ENCODE data around the gene UBTD2. TPM values are rescaled to one million over a fixed set of nuclear protein-coding genes. Genes with fewer than 3 reads are reported as not detected.

UBTD2 gene
- total and polyA plus RNA-seq, 2 experiments from 2014 or later: 17.9 to 46.3 TPM

DNA sequence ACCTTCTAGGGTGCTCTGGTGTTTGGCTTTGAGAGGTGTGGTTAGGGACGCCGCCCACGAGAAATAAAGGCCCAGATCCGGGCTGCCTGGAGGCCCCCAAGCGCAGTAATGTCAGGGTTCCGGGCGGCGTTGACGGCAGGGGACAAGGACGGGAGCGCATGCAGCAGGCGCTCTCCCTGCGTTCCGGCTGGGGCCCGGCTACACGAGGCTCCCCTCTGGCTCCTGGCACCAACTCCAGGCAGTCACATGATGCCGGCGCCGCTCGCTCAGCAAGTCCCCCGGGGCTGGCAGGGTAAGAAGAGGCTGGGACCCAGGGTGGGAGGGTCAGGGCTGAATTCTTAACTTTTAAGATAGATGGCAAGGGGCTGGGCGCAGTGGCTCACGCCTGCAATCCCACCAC, 28.1 kb downstream of the UBTD2 start (continued):
- TF ChIP-seq, protein P1, sequence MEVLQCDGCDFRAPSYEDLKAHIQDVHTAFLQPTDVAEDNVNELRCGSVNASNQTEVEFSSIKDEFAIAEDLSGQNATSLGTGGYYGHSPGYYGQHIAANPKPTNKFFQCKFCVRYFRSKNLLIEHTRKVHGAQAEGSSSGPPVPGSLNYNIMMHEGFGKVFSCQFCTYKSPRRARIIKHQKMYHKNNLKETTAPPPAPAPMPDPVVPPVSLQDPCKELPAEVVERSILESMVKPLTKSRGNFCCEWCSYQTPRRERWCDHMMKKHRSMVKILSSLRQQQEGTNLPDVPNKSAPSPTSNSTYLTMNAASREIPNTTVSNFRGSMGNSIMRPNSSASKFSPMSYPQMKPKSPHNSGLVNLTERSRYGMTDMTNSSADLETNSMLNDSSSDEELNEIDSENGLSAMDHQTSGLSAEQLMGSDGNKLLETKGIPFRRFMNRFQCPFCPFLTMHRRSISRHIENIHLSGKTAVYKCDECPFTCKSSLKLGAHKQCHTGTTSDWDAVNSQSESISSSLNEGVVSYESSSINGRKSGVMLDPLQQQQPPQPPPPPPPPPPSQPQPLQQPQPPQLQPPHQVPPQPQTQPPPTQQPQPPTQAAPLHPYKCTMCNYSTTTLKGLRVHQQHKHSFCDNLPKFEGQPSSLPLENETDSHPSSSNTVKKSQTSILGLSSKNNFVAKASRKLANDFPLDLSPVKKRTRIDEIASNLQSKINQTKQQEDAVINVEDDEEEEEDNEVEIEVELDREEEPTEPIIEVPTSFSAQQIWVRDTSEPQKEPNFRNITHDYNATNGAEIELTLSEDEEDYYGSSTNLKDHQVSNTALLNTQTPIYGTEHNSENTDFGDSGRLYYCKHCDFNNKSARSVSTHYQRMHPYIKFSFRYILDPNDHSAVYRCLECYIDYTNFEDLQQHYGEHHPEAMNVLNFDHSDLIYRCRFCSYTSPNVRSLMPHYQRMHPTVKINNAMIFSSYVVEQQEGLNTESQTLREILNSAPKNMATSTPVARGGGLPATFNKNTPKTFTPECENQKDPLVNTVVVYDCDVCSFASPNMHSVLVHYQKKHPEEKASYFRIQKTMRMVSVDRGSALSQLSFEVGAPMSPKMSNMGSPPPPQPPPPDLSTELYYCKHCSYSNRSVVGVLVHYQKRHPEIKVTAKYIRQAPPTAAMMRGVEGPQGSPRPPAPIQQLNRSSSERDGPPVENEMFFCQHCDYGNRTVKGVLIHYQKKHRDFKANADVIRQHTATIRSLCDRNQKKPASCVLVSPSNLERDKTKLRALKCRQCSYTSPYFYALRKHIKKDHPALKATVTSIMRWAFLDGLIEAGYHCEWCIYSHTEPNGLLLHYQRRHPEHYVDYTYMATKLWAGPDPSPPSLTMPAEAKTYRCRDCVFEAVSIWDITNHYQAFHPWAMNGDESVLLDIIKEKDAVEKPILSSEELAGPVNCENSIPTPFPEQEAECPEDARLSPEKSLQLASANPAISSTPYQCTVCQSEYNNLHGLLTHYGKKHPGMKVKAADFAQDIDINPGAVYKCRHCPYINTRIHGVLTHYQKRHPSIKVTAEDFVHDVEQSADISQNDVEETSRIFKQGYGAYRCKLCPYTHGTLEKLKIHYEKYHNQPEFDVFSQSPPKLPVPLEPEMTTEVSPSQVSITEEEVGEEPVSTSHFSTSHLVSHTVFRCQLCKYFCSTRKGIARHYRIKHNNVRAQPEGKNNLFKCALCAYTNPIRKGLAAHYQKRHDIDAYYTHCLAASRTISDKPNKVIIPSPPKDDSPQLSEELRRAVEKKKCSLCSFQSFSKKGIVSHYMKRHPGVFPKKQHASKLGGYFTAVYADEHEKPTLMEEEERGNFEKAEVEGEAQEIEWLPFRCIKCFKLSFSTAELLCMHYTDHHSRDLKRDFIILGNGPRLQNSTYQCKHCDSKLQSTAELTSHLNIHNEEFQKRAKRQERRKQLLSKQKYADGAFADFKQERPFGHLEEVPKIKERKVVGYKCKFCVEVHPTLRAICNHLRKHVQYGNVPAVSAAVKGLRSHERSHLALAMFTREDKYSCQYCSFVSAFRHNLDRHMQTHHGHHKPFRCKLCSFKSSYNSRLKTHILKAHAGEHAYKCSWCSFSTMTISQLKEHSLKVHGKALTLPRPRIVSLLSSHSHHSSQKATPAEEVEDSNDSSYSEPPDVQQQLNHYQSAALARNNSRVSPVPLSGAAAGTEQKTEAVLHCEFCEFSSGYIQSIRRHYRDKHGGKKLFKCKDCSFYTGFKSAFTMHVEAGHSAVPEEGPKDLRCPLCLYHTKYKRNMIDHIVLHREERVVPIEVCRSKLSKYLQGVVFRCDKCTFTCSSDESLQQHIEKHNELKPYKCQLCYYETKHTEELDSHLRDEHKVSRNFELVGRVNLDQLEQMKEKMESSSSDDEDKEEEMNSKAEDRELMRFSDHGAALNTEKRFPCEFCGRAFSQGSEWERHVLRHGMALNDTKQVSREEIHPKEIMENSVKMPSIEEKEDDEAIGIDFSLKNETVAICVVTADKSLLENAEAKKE (CRISPR knock-in tag; IDR thresholded peaks at IDR 0.05): no peak
- TF ChIP-seq, protein P2, sequence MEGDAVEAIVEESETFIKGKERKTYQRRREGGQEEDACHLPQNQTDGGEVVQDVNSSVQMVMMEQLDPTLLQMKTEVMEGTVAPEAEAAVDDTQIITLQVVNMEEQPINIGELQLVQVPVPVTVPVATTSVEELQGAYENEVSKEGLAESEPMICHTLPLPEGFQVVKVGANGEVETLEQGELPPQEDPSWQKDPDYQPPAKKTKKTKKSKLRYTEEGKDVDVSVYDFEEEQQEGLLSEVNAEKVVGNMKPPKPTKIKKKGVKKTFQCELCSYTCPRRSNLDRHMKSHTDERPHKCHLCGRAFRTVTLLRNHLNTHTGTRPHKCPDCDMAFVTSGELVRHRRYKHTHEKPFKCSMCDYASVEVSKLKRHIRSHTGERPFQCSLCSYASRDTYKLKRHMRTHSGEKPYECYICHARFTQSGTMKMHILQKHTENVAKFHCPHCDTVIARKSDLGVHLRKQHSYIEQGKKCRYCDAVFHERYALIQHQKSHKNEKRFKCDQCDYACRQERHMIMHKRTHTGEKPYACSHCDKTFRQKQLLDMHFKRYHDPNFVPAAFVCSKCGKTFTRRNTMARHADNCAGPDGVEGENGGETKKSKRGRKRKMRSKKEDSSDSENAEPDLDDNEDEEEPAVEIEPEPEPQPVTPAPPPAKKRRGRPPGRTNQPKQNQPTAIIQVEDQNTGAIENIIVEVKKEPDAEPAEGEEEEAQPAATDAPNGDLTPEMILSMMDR (conservative IDR thresholded peaks at IDR 0.05; ENCODE audit: low read depth in 2 of 2): no peak
- no peak for TF ChIP-seq STAT1 (IDR thresholded peaks at IDR 0.05; ENCODE audit: unreplicated experiment)

DNA sequence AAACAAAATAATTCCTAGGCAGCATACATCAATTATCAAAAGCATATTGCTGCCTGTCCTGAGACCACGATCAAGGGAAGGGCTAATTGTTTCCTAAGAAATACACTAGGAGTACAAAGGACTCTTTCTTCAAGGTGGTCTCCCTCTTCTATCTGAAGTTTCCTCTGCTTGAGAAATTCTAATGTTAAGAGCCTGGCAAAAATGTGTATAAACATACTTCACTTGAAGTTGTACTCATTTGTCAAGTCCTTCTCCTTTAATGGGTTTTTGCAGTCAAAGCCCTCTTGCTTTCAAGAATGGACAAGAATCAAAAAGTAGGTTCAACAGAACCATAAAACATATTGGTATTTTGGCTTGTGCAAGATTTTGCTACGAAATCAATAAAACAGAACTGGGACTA, 31.1 kb downstream of the UBTD2 start:
- Histone ChIP-seq H4K20me1 (replicated peaks; ENCODE audit: insufficient read depth) (peaks cover 58% of the 10 kb centered on the region), H3K4me1 (ENCODE audit: insufficient read depth) (no peaks in the 10 kb centered on the region), H3F3A (replicated peaks; ENCODE audit: low read depth) (0 out of 2 replicates have a peak, but pooled peaks cover 3% of the 10 kb centered on the region), H3K36me3 (ENCODE audit: insufficient read depth) (no peaks in the 10 kb centered on the region), H3K4me2 (no peak overlapping the region), H3K9me2 (ENCODE audit: insufficient read depth) (no peaks in the 10 kb centered on the region), H3K27ac (ENCODE audit: low read depth) (no peak overlapping the region), H3K4me3 (no peak overlapping the region), H2AFZ (no peak overlapping the region), H3K79me2 (replicated peaks; ENCODE audit: insufficient read depth) (peaks cover 96% of the 10 kb centered on the region), H3K27me3 (ENCODE audit: insufficient read depth) (no peaks in the 10 kb centered on the region)
- Mint-ChIP-seq H3K4me1 (peaks cover 2% of the 10 kb centered on the region; the same call in 2 of the 3 replicates), H3K27ac (no peak overlapping the region), H3K36me3 (ENCODE audit: low read depth) (peaks cover 50% of the 10 kb centered on the region), H3K27me3 (ENCODE audit: insufficient read depth, low read depth, poor library complexity) (peaks cover 6% of the 10 kb centered on the region), H3K4me3 (no peak overlapping the region), H3K9me3 (peaks cover 15% of the 10 kb centered on the region; the same call in 2 of the 3 replicates)
- ATAC-seq (no peak), DNase-seq (ENCODE audit: low spot score) (no peak)
- TF ChIP-seq NANOG (IDR thresholded peaks at IDR 0.05; ENCODE audit: borderline replicate concordance): no peak

Data from GM23338 (cell line).